Measurements from ENCODE around the gene COG4.

COG4 gene

GRCh38 chr16:70430667-70431536 is 92.5 kb downstream of the COG4 start:
- DNase-seq, result peak; percentile 87

Measured in MV-4-11 (cell line).